DMS79 (cell line): ENCODE measurements around the gene OTP.
"Not testable (repeated sequence)": the region's sequence is repeated elsewhere in the genome, so short reads cannot be mapped to it uniquely, and the experiment has no call there.

Source experiments
- DNase-seq: peaks from one replicate; lab custom pipeline; 2025; lab: John Stamatoyannopoulos, UW

OTP gene

GRCh38 chr5:77608927-77609326 is 29.6 kb downstream of the OTP start:
- not testable (repeated sequence) for DNase-seq

GRCh38 chr5:77607324-77607723 is 31.2 kb downstream of the OTP start:
- no peak for DNase-seq

GRCh38 chr5:77606279-77606678 is 32.2 kb downstream of the OTP start:
- DNase-seq = no peak

GRCh38 chr5:77599679-77600078 is 38.8 kb downstream of the OTP start:
- DNase-seq = no peak

GRCh38 chr5:77590347-77590746 is 48.2 kb downstream of the OTP start:
- DNase-seq = no peak

- no peak for DNase-seq
Observed at GRCh38 chr5:77588175-77588574, 50.3 kb downstream of the OTP start.

GRCh38 chr5:77586101-77586500 is 52.4 kb downstream of the OTP start:
- DNase-seq = no peak

GRCh38 chr5:77582143-77582542 is 56.4 kb downstream of the OTP start:
- DNase-seq = not testable (repeated sequence)
